ENCODE measurements around the gene CPSF4L.

DNA sequence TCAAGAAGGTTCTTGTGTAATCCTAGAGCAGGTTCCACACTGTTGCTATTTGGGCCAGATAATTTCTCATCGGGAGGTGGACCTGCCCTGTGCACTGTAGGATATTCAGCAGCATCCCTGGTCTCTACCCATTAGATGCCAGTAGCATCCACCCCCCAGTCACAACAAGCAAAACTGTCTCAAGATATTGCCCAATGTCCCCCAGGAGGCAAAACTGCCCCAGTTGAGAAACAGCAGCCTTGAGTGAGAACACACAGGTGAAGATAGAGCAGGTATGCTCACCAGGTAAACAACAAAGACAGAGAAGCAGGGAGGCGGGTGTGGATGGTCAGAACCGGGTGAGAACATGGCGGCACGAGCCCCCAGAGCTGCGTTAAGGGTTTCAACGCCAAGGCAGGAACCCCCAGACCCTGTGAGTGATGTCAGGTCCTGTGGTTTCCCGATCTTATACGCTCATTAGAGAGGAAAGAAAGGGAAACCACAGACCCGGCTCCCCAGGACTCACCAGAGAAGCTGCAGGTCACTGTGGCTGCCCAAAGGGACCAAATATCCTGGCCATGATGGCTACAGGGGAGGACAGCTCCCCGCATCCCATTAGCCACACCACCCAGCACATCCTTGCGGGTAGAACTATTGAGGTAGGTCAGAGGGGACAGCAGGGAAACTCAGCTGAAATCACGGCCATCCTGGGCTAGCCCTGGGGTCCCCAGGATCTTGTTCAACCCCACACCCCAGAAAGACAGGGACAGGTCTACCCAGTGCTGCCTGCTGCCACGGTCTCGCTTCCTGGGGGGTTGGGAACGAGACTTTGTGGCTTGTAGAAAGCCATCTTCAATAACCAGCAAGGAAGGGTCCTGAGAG, 28.9 kb upstream of the CPSF4L start:
- no peak for TF ChIP-seq POLR2A (IDR thresholded peaks at IDR 0.05; ENCODE audit: low read length)
- TF ChIP-seq GATA1 (IDR thresholded peaks at IDR 0.05; ENCODE audit: low read depth, low read length) = no peak
